ENCODE data around the gene COLGALT1. TPM values are rescaled to one million over a fixed set of nuclear protein-coding genes. Genes with fewer than 3 reads are reported as not detected.

The COLGALT1 gene
- total and polyA plus RNA-seq, 7 donors, result 7.8 to 62.3 (median 53.0) TPM

- WGBS, 2 donors, result 74 to 88% methylated on average over 7 of the region's 7 CpGs
- Histone ChIP-seq H3K4me1 (peaks cover 0 to 6% (median 0%) of the 10 kb centered on the region in 4 donors), H3K9me3 (peaks cover 0 to 8% (median 2%) of the 10 kb centered on the region in 4 donors), H3K27me3 (peaks cover 14 to 53% (median 31%) of the 10 kb centered on the region in 3 donors), H3K36me3 (no peaks in the 10 kb centered on the region), H3K27ac (no peak overlapping the region), H3K4me3 (no peak overlapping the region)
- DNase-seq, result no peak
- intact Hi-C loops (cut with DNase I), result no loop called here
- TF ChIP-seq POLR2AphosphoS5 (IDR thresholded peaks at IDR 0.05) (no peak), POLR2A (IDR thresholded peaks at IDR 0.05) (no peak), EP300 (IDR thresholded peaks at IDR 0.05) (no peak), CTCF (IDR thresholded peaks at IDR 0.05) (no peak)
Observed at GRCh38 chr19:17618281-17618903, 62.9 kb downstream of the COLGALT1 start.

- no peak for DNase-seq
- intact Hi-C loops (cut with DNase I), result no loop called here
- Histone ChIP-seq H3K27me3 (peaks cover 14 to 53% (median 31%) of the 10 kb centered on the region in 3 donors), H3K4me1 (peaks cover 0 to 6% (median 0%) of the 10 kb centered on the region in 4 donors), H3K4me3 (no peak overlapping the region), H3K9me3 (peaks cover 0 to 8% (median 2%) of the 10 kb centered on the region in 4 donors), H3K27ac (no peak overlapping the region), H3K36me3 (no peaks in the 10 kb centered on the region)
- 0 to 6% methylated on average over 2 of the region's 2 CpGs for WGBS, 2 donors
- no peak for TF ChIP-seq POLR2AphosphoS5 (IDR thresholded peaks at IDR 0.05)
- no peak for TF ChIP-seq CTCF (IDR thresholded peaks at IDR 0.05)
- TF ChIP-seq POLR2A (IDR thresholded peaks at IDR 0.05), result no peak
- TF ChIP-seq EP300 (IDR thresholded peaks at IDR 0.05), result no peak
Observed at GRCh38 chr19:17618936-17619335, 63.5 kb downstream of the COLGALT1 start.

- no peaks in the 10 kb centered on the region for H3K36me3 ChIP-seq
Observed at GRCh38 chr19:17620696-17621095, 65.2 kb downstream of the COLGALT1 start.

GRCh38 chr19:17623224-17623935 lies 67.9 kb downstream of the COLGALT1 start:
- WGBS, 2 donors, result 83 to 88% methylated on average over 30 to 31 of the region's 31 CpGs
- DNase-seq, result no peak

More at GRCh38 chr19:17620696-17621095, 65.2 kb downstream of the COLGALT1 start:
- Histone ChIP-seq H3K9me3 (peaks cover 0 to 8% (median 2%) of the 10 kb centered on the region in 4 donors), H3K4me1 (peaks cover 0 to 6% (median 0%) of the 10 kb centered on the region in 4 donors), H3K4me3 (no peak overlapping the region), H3K27me3 (peaks cover 10 to 37% (median 24%) of the 10 kb centered on the region in 3 donors), H3K27ac (no peak overlapping the region)
- TF ChIP-seq EP300 (IDR thresholded peaks at IDR 0.05) (no peak), CTCF (IDR thresholded peaks at IDR 0.05) (no peak), POLR2AphosphoS5 (IDR thresholded peaks at IDR 0.05) (no peak), POLR2A (IDR thresholded peaks at IDR 0.05) (no peak)
- no peak for DNase-seq
- 83 to 90% methylated on average over 1 of the region's 1 CpG for WGBS, 2 donors
- intact Hi-C loops (cut with DNase I), result no loop called here

More at GRCh38 chr19:17623224-17623935, 67.9 kb downstream of the COLGALT1 start:
- TF ChIP-seq POLR2A (IDR thresholded peaks at IDR 0.05) (no peak), EP300 (IDR thresholded peaks at IDR 0.05) (no peak), POLR2AphosphoS5 (IDR thresholded peaks at IDR 0.05) (no peak), CTCF (IDR thresholded peaks at IDR 0.05) (no peak)
- Histone ChIP-seq H3K27ac (no peak overlapping the region), H3K36me3 (no peaks in the 10 kb centered on the region), H3K9me3 (peaks cover 0 to 8% (median 2%) of the 10 kb centered on the region in 4 donors), H3K27me3 (peaks cover 0 to 11% (median 0%) of the 10 kb centered on the region in 3 donors), H3K4me1 (no peaks in the 10 kb centered on the region), H3K4me3 (no peak overlapping the region)
- intact Hi-C loops (cut with DNase I), result no loop called here
